ENCODE data around the gene SAMD4B. TPM values are rescaled to one million over a fixed set of nuclear protein-coding genes. Genes with fewer than 3 reads are reported as not detected.

The SAMD4B gene
- total RNA-seq, 1 experiment from 2014 or later = 163 TPM

DNA sequence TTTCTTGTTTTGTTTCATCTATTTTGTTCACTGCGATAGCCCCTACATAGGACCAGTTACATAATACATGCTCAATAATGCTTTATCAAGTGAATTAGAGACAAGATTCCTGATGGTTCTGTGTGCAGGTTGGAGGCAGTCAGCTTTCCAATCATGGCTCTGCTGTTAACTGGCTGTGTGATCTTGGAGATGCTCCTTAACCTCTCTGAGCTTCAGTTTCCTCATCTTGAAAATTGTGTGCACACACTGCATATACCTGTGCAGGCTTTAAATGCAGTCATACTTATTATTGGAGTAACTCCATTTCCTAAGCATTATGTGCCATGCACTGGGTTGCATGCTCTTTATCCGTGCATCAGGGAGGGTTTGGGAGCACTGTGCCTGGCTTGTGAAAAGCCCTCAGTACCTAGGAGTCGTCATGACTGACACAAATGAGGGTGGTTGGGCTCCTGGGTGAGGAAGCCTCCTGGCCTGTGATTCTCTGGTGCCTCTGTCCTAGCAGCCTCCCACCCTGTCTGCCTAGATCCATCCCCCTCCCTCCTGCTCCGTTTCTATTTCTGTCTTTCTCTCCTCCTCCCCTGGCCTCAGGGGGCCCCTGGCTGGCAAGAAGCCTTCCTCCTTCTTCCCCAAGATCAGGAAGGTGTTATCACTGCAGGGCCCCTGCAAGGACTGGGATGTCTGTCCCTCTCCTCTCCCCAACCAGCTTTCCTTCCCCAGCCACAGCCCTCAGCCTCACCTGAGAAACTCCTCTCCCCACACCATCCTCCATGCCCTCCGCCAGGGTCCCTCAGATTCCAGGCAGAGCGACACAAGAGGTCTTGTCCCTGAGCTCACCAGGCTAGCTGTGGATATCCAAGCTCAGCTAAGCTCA is 37.3 kb upstream of the SAMD4B start:
- Histone ChIP-seq H3K27ac (no peak overlapping the region), H4K20me1 (ENCODE audit: insufficient read depth) (no peaks in the 10 kb centered on the region), H3K27me3 (ENCODE audit: insufficient read depth, low read depth) (no peaks in the 10 kb centered on the region), H3F3A (ENCODE audit: insufficient read depth, low read depth) (peaks cover 15% of the 10 kb centered on the region; the same call in 1 of the 2 replicates), H2AFZ (no peak overlapping the region), H3K9me2 (ENCODE audit: insufficient read depth) (no peaks in the 10 kb centered on the region), H3K36me3 (ENCODE audit: low read depth) (no peaks in the 10 kb centered on the region), H3K79me2 (ENCODE audit: low read depth) (no peaks in the 10 kb centered on the region), H3K4me2 (no peak overlapping the region), H3K4me1 (replicated peaks; ENCODE audit: insufficient read depth) (no peaks in the 10 kb centered on the region), H3K9me3 (ENCODE audit: insufficient read depth, low read depth) (no peaks in the 10 kb centered on the region), H3K4me3 (no peak overlapping the region)
- no TSS peak for BruUV-seq (replicated peaks)
- TF ChIP-seq EZH2 (IDR thresholded peaks at IDR 0.05; ENCODE audit: low read depth) = no peak
- TF ChIP-seq, protein P1, sequence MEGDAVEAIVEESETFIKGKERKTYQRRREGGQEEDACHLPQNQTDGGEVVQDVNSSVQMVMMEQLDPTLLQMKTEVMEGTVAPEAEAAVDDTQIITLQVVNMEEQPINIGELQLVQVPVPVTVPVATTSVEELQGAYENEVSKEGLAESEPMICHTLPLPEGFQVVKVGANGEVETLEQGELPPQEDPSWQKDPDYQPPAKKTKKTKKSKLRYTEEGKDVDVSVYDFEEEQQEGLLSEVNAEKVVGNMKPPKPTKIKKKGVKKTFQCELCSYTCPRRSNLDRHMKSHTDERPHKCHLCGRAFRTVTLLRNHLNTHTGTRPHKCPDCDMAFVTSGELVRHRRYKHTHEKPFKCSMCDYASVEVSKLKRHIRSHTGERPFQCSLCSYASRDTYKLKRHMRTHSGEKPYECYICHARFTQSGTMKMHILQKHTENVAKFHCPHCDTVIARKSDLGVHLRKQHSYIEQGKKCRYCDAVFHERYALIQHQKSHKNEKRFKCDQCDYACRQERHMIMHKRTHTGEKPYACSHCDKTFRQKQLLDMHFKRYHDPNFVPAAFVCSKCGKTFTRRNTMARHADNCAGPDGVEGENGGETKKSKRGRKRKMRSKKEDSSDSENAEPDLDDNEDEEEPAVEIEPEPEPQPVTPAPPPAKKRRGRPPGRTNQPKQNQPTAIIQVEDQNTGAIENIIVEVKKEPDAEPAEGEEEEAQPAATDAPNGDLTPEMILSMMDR (conservative IDR thresholded peaks at IDR 0.05) = no peak
- ChIA-PET CTCF (no interaction called here), POLR2A (ENCODE audit: unreplicated experiment) (interaction anchor here (0.6 kb wide), 1 partner anchor 505 kb away, joined by 3 read pairs; no protein-coding TSS in a partner anchor)
- DNase-seq = no peak
- intact Hi-C loops (cut with micrococcal nuclease; ENCODE audit: unreplicated experiment) = no loop called here

DNA sequence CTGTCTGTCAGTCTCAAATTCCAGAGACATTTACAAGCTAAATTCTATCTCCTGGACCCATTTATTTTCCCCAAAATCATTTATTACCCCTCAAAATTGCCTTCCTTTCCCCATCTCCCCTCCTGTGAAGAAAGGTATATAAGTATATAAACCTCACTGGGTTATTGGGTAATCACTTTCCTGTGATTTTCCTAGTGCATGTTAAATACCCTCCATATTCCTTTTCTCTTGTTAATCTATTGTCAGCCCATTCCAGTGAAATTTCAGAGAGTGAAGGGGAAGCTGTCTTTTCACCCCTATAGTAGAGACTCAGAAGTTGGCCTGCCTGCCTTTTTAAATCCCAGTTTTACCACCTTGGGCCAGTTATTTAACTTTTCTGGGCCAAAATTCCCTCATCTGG is 36.1 kb upstream of the SAMD4B start:
- no peaks in the 10 kb centered on the region for H3K9me3 ChIP-seq (ENCODE audit: insufficient read depth, low read depth)
- no peak overlapping the region for H2AFZ ChIP-seq
- no peak for TF ChIP-seq EZH2 (IDR thresholded peaks at IDR 0.05; ENCODE audit: low read depth)
- TF ChIP-seq, protein P1 (conservative IDR thresholded peaks at IDR 0.05) = no peak
- peaks cover 15% of the 10 kb centered on the region; the same call in 1 of the 2 replicates for H3F3A ChIP-seq (ENCODE audit: insufficient read depth, low read depth)
- no peak for DNase-seq
- no peak overlapping the region for H3K4me3 ChIP-seq
- no peaks in the 10 kb centered on the region for H3K4me1 ChIP-seq (replicated peaks; ENCODE audit: insufficient read depth)
- BruUV-seq (replicated peaks) = no TSS peak
- H4K20me1 ChIP-seq (ENCODE audit: insufficient read depth) = no peaks in the 10 kb centered on the region
- no peak overlapping the region for H3K4me2 ChIP-seq
- ChIA-PET CTCF (no interaction called here), POLR2A (ENCODE audit: unreplicated experiment) (no interaction called here)
- H3K27me3 ChIP-seq (ENCODE audit: insufficient read depth, low read depth) = no peaks in the 10 kb centered on the region
- intact Hi-C loops (cut with micrococcal nuclease; ENCODE audit: unreplicated experiment) = no loop called here
- no peaks in the 10 kb centered on the region for H3K9me2 ChIP-seq (ENCODE audit: insufficient read depth)
- H3K79me2 ChIP-seq (ENCODE audit: low read depth) = no peaks in the 10 kb centered on the region
- no peak overlapping the region for H3K27ac ChIP-seq
- no peaks in the 10 kb centered on the region for H3K36me3 ChIP-seq (ENCODE audit: low read depth)

DNA sequence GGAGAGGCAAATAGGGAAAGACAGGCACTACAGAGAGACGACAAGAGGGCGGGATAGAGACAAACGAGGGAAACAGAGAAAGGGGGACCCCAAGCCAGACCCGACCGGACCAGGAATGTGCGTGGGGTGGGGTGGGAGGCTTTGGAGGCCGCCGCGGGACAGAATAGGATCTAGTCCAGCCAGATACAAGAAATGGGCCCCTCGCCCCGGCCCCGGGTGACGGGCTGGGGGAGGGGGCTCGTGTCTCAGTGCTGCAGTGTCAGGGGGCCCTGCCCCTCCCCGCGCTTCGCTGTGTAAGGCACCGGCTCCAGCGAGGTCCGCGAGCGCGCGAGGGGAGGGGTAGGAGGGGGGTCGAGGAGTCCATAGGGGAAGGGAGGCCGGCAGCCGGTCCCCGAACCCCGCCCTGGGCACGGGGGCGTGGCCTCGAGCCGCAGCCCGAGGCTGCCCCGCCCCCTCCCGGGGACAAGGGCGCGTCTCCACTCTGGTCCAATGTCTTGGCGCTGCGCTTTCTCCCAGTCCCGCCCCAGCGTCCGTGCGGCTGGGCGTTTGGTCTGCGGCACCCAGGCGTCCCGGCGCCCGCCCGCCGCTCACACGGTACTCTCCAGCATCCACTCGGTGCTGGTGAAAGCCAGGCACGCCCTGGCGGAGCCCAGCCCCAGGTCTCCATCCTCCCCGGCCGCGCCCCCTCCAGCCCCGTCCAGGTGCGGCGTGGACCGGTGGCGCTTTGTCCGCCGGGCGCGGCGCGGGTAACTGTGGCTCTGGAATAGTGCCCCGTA is 35.0 kb upstream of the SAMD4B start:
- Histone ChIP-seq H3K27me3 (ENCODE audit: insufficient read depth, low read depth) (no peaks in the 10 kb centered on the region), H3K4me3 (no peak overlapping the region), H3K9me2 (ENCODE audit: insufficient read depth) (no peaks in the 10 kb centered on the region), H3F3A (ENCODE audit: insufficient read depth, low read depth) (peaks cover 15% of the 10 kb centered on the region; the same call in 1 of the 2 replicates), H4K20me1 (ENCODE audit: insufficient read depth) (no peaks in the 10 kb centered on the region), H3K4me1 (replicated peaks; ENCODE audit: insufficient read depth) (no peaks in the 10 kb centered on the region), H3K9me3 (ENCODE audit: insufficient read depth, low read depth) (no peaks in the 10 kb centered on the region), H3K79me2 (ENCODE audit: low read depth) (no peaks in the 10 kb centered on the region), H3K4me2 (no peak overlapping the region), H2AFZ (no peak overlapping the region), H3K27ac (no peak overlapping the region), H3K36me3 (ENCODE audit: low read depth) (no peaks in the 10 kb centered on the region)
- DNase-seq = peak in 1 of 2 experiments; percentile 53
- intact Hi-C loops (cut with micrococcal nuclease; ENCODE audit: unreplicated experiment) = no loop called here
- CTCF ChIA-PET = no interaction called here
- TF ChIP-seq, protein P1 (conservative IDR thresholded peaks at IDR 0.05) = no peak
- no peak for TF ChIP-seq EZH2 (IDR thresholded peaks at IDR 0.05; ENCODE audit: low read depth)
- POLR2A ChIA-PET (ENCODE audit: unreplicated experiment) = no interaction called here
- no TSS peak for BruUV-seq (replicated peaks)
